Heart right ventricle (tissue), 16 donors: ENCODE results near the gene LRRC7. TPM values are rescaled to one million over a fixed set of nuclear protein-coding genes. Genes with fewer than 3 reads are reported as not detected.

Source experiments
- ATAC-seq, 8 donors: fragments of 200-7000 bp; cut with Tn5 transposase; one replicate each; pipeline ENCODE4 v1.9.1; 2020; ENCODE audit warnings: mild to moderate bottlenecking in 8 of 8, moderate library complexity in 8 of 8, moderate number of reproducible peaks in 1 of 8
- DNase-seq, 2 donors: peaks; one replicate each; pipeline ENCODE4 v3.0.0-alpha.2; 2020
- H3K27ac ChIP-seq, 10 donors: fragments of 200-600 bp; sonication (generic) in 2 of 10; one replicate each; pipeline versions ENCODE4 v1.5.0 to v1.8.0; 2020 to 2022; ENCODE audit warnings: mild to moderate bottlenecking in 3 of 10
- H3K27me3 ChIP-seq, 7 donors: fragments of 200-600 bp; one replicate each; pipeline ENCODE4 v1.8.0; 2021 to 2022; ENCODE audit warnings: mild to moderate bottlenecking in 2 of 7
- H3K36me3 ChIP-seq, 9 donors: fragments of 200-600 bp; sonication (generic) in 1 of 9; one replicate each; pipeline versions ENCODE4 v1.5.0 to v1.8.0; 2020 to 2022; ENCODE audit warnings: mild to moderate bottlenecking in 2 of 9
- H3K4me1 ChIP-seq, 9 donors: fragments of 200-600 bp; sonication (generic) in 1 of 9; one replicate each; pipeline versions ENCODE4 v1.5.0 to v1.8.0; 2020 to 2022; ENCODE audit warnings: mild to moderate bottlenecking in 4 of 9
- H3K4me3 ChIP-seq, 10 donors: fragments of 200-600 bp; sonication (generic) in 2 of 10; one replicate each; pipeline versions ENCODE4 v1.5.0 to v1.8.0; 2020 to 2022; ENCODE audit warnings: mild to moderate bottlenecking in 7 of 10, moderate library complexity in 2 of 10
- H3K9me3 ChIP-seq, 11 donors: fragments of 200-600 bp in 10 of 11; sonication (generic) in 2 of 11; one replicate each; pipeline versions ENCODE4 v1.5.0 to v1.8.0; 2013 to 2022; ENCODE audit warnings: mild to moderate bottlenecking in 2 of 11, control low read depth in 1 of 11, moderate library complexity in 1 of 11
- WGBS, 2 donors: extraction: QIAGEN DNeasy Blood & Tissue Kit; methylation state at CpG; one replicate each; pipeline ENCODE4 v1.1.7; 2013; ENCODE audit warnings: inconsistent platforms in 1 of 2; 5-methylcytosine and 5-hydroxymethylcytosine counted together
- intact Hi-C, 10 donors: fragments of 100-400 bp; cut with DNase I; formaldehyde crosslinking; loops; one replicate each; pipeline versions ENCODE4 v1.11.1 to v1.14.2; 2022
- polyA plus RNA-seq, 2 donors: library from polyadenylated mRNA; stranded (reverse); fragments of 200-250 nt; gene quantifications; one replicate each; pipeline ENCODE4 v1.2.3, GENCODE V29; 2013
- total RNA-seq, 10 donors: library from RNA; stranded (reverse); fragmentation: NEBNext Ultra II Directional in 3 of 10; extraction: Animal tissue kit (Norgen Biotek cat#: 25700) in 3 of 10; gene quantifications; one replicate each; pipeline versions ENCODE4 v1.2.1 to v1.2.4, GENCODE V29; 2021 to 2023
- TF ChIP-seq, protein P1 (sequence below), 9 donors: fragments of 200-600 bp; sonication (generic) in 2 of 9; IDR thresholded peaks; one replicate each; pipeline versions ENCODE4 v1.5.0 to v1.8.0; 2021 to 2022; ENCODE audit warnings: antibody characterized with exemption in 9 of 9, mild to moderate bottlenecking in 5 of 9, moderate library complexity in 1 of 9
- donor health status: Arrhythmogenic right ventricular cardiomyopathy.
- donor health status: ischemic (EF 13 %, LVEDD 7.1; RV severe dilation, severe dysfunction).
- donor health status: healthy with polysubstance abuse.
- donor health status: DM: no; HTN: yes; CAD: no.
- donor health status: DM: no; HTN: no; CAD: no.
- donor health status: ischemic (EF 25% LVEDD 6.9; RV normal size, moderate dysfunction).
- donor health status: ischemic (EF 25% LVEDD 5.7; RV mildly dilated, moderate dysfunction).
- donor health status: healthy.
- donor health status: DM: yes; HTN: yes; CAD: no.
- donor health status: Ischemic cardiomyopathy.
- donor health status: ischemic (EF 35%, LVEDD 5.7; RV mildly dilated, moderate dysfunction).
- donor health status: nonischemic (EF 11% LVEDD 7.7; RV severe dilation, severe dysfunction).
- donor health status: DM: yes; HTN: yes; CAD: no.
- donor health status: PGD.
- donor health status: ischemic (EF 29% LVEDD 5.4; RV normal size, mild dysfunction).
- donor health status: nonischemic (EF 23%, LVEDD 6.1; RV moderate dilation, normal function).

LRRC7 gene
- total and polyA plus RNA-seq, 12 donors, result 0.03 to 2.1 (median 0.59) TPM

DNA sequence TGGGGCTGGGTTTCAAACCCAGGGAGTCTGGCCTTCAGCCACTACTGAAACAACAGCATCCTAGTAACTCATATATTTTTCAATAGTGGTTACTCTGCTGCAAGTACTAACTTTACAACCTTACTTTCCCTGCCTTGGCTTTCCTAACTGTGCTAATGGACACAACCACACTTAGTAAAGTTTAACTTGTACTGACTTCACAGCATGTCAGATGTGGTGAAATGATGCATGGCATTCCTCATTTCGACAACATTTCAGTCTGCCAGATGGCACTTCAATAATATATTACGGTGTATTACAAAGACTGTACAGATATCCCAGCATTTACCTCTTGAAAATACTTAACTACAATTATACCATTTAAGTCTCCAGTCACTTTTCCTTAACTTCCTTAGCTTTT lies 27.8 kb downstream of the LRRC7 start:
- Histone ChIP-seq H3K4me3 (no peak overlapping the region), H3K9me3 (no peaks in the 10 kb centered on the region), H3K36me3 (no peaks in the 10 kb centered on the region), H3K27me3 (no peaks in the 10 kb centered on the region), H3K4me1 (no peaks in the 10 kb centered on the region), H3K27ac (no peak overlapping the region)
- no peak for ATAC-seq
- TF ChIP-seq, protein P1, sequence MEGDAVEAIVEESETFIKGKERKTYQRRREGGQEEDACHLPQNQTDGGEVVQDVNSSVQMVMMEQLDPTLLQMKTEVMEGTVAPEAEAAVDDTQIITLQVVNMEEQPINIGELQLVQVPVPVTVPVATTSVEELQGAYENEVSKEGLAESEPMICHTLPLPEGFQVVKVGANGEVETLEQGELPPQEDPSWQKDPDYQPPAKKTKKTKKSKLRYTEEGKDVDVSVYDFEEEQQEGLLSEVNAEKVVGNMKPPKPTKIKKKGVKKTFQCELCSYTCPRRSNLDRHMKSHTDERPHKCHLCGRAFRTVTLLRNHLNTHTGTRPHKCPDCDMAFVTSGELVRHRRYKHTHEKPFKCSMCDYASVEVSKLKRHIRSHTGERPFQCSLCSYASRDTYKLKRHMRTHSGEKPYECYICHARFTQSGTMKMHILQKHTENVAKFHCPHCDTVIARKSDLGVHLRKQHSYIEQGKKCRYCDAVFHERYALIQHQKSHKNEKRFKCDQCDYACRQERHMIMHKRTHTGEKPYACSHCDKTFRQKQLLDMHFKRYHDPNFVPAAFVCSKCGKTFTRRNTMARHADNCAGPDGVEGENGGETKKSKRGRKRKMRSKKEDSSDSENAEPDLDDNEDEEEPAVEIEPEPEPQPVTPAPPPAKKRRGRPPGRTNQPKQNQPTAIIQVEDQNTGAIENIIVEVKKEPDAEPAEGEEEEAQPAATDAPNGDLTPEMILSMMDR (IDR thresholded peaks at IDR 0.05), result no peak
- intact Hi-C loops, result no loop called here
- DNase-seq, result no peak
- 52 to 63% methylated on average over 2 of the region's 2 CpGs for WGBS, 2 donors

DNA sequence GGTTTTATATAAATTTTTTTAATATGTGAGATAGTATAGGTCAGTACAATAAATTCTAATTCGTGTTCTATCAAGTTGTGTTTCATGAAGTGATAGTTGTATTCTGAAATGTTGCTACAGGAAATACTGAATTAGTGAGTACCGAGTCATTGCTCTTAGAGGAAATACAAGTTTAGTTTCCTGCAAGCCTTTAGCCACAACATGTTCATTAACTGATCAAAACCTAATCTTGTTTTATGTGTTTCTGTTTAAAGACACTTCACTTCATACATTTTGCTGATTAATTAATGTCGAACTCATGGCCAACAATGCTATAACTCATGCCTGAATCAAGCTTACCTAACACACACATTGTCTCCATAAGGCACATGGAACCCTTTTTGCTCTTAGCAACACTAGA lies 43.6 kb downstream of the LRRC7 start:
- Histone ChIP-seq H3K9me3 (no peaks in the 10 kb centered on the region), H3K27me3 (no peaks in the 10 kb centered on the region), H3K4me3 (no peak overlapping the region), H3K4me1 (no peaks in the 10 kb centered on the region), H3K27ac (no peak overlapping the region), H3K36me3 (no peaks in the 10 kb centered on the region)
- no peak for ATAC-seq
- intact Hi-C loops, result no loop called here
- 58 to 74% methylated on average over 3 of the region's 3 CpGs for WGBS, 2 donors
- no peak for DNase-seq
- TF ChIP-seq, protein P1 (IDR thresholded peaks at IDR 0.05), result no peak

DNA sequence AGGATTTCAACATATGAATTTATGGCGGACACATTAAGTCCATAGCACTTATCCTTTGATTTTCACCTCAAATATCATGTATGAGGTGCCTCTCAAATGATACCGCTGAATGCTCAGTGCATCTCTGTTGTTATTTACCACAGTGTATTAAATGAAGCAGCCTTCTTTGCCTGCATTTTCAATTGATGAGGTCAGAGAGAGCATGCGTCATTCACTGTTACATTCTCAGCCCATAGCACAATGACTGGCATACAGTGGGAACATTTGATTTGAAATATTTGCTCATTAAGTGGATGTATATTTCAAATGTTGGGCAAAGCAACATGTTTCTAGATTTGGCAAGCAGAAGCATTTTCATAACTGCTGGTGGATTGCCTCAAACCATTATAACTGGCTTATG lies 45.7 kb downstream of the LRRC7 start:
- TF ChIP-seq, protein P1 (IDR thresholded peaks at IDR 0.05), result no peak

DNA sequence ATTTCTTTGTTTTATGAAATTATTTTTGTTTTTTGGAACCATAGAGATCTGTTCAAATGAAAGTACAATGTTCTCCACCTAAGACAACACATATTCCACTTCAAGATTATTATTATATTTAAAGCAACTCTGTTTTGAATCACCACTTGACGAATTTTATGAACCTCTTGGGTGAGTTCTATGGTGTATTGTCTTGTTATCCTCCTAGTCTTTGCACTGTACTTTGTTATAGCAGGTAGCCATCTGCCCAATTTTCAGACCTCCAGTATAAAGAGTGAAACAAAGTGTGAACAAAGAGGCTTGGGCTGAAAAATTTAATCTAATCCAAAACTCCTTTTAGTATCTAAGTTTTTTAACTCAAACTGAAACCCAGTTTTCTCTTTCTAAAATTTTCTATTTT lies 71.0 kb downstream of the LRRC7 start:
- H3K4me1 ChIP-seq, result no peaks in the 10 kb centered on the region
- no peak overlapping the region for H3K27ac ChIP-seq
- DNase-seq, result no peak
- no peak for ATAC-seq
- intact Hi-C loops, result no loop called here
- no peaks in the 10 kb centered on the region for H3K27me3 ChIP-seq
- TF ChIP-seq, protein P1 (IDR thresholded peaks at IDR 0.05), result no peak
- WGBS, 2 donors, result 58 to 73% methylated on average over 1 of the region's 1 CpG
- H3K36me3 ChIP-seq, result no peaks in the 10 kb centered on the region
- H3K4me3 ChIP-seq, result no peak overlapping the region
- H3K9me3 ChIP-seq, result peaks cover 0 to 9% (median 0%) of the 10 kb centered on the region in 11 donors

More for the DNA sequence above, 45.7 kb downstream of the LRRC7 start:
- no peaks in the 10 kb centered on the region for H3K4me1 ChIP-seq
- intact Hi-C loops, result no loop called here
- DNase-seq (no peak), ATAC-seq (no peak)
- no peaks in the 10 kb centered on the region for H3K36me3 ChIP-seq
- H3K9me3 ChIP-seq, result peaks cover 0 to 5% (median 0%) of the 10 kb centered on the region in 11 donors
- H3K4me3 ChIP-seq, result no peak overlapping the region
- 89 to 94% methylated on average over 3 of the region's 3 CpGs for WGBS, 2 donors
- no peak overlapping the region for H3K27ac ChIP-seq
- H3K27me3 ChIP-seq, result no peaks in the 10 kb centered on the region
